DMS 273 (cell line): ENCODE measurements around the gene RAB30.
A peak's percentile ranks its signal among the peaks of the same experiment; 100 is the strongest.

Experiments
- DNase-seq: peaks from one replicate; lab custom pipeline; 2025; ENCODE audit not compliant: unreplicated experiment; lab: John Stamatoyannopoulos, UW

The RAB30 gene

GRCh38 chr11:83071567-83072349 is at the start of gene RAB30:
Gene RAB30 (minus strand): TSS chr11:83071897. CDS start chr11:82997316, 74,581 bp downstream.
- DNase-seq = peak; percentile 98

- no peak for DNase-seq
Measured at GRCh38 chr11:83120327-83120726, 48.6 kb upstream of the RAB30 start.

- DNase-seq = no peak
Measured at GRCh38 chr11:83119216-83119615, 47.5 kb upstream of the RAB30 start.

GRCh38 chr11:83118814-83119213 is 47.1 kb upstream of the RAB30 start:
- no peak for DNase-seq

- no peak for DNase-seq
Measured at GRCh38 chr11:83116015-83116641, 44.4 kb upstream of the RAB30 start.

DNA sequence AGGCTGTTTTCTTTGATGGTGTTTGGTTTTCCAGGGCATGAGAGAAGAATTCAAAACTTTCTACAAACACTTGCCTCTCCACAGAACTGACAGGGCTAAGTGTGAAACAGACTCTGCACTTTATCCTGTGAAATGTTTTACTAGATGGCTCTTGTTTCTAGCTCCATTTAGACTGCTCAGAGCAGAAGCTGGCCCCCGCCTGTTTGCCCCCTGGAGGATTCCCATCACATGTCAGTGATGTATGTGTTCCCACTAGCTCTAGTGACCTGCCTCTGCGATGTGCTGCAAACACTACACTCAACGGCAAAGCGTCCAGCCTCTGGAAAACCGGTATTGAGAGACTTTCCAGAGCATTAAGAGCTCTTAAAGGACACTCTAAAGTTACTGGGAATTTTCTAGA is 43.9 kb upstream of the RAB30 start:
- DNase-seq = no peak

DNA sequence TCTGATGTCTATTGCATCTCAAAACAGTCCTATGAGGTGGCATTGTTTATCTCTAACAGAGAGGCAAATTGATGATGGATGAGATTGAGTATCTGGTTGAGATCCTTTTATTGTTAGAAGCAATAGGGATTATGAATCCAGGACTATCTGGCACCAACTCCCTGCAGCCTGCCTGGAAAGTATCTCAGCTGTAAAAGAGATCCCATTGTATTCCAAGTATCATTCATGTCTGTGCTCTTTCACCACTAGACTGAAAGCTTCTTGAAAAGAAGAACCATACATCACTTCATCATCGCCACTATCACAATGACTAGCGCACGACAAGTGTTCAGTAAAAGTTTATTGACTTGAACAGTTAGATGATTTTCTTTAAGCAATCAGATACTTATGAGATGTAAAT is 43.3 kb upstream of the RAB30 start:
- no peak for DNase-seq

- no peak for DNase-seq
Measured at GRCh38 chr11:83112886-83113285, 41.2 kb upstream of the RAB30 start.

- DNase-seq = no peak
Measured at GRCh38 chr11:83105168-83105567, 33.5 kb upstream of the RAB30 start.

DNA sequence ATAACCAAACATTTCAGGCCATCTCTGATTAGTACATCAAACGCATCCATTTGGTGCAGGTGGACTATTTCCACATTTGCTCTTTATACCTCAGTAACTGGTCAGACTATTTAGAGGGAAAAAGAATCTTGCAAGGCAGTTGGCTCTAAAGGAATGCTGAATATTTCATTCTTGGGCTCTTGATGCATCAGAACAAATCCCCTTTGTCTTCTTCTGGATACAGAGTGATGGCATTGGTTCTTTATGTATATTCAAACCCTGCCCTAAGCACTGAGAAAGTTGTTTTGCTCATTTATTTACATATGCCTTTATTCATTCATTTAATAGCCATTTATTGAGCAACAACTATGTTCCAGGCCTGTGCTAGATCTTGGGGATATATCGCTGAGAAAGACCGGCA is 31.1 kb upstream of the RAB30 start:
- DNase-seq = no peak

DNA sequence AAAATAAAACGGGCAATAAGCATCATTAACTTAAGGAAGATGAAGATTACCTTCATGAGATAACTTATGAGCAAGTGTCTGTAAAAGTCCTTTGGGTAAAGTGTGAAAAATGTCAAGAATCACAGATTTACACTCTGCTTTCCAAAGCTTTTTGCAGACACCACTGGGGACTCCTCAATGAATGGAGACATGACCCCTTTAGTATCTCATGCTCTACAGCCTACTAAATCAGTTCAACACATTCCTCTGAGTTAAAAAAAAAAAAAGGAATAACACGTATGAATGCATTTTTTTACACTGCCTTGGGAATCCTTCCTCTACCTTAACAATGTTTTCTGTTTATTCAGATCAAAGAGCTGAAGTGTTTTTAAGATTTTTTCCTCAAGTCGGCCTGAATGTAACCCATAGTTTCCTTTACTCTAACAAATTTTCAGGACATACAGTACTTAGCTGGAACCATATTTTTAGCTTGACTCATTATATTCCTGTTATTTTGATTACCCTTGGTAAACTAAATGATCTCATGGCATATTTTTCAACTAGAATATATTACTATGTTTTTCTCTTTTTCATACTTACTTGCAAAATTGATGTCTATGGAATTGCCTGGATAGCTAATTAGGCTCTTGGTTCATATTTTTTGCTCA is 25.9 kb upstream of the RAB30 start:
- no peak for DNase-seq

- peak; percentile 2 for DNase-seq
Measured at GRCh38 chr11:83093634-83094033, 21.9 kb upstream of the RAB30 start.

DNA sequence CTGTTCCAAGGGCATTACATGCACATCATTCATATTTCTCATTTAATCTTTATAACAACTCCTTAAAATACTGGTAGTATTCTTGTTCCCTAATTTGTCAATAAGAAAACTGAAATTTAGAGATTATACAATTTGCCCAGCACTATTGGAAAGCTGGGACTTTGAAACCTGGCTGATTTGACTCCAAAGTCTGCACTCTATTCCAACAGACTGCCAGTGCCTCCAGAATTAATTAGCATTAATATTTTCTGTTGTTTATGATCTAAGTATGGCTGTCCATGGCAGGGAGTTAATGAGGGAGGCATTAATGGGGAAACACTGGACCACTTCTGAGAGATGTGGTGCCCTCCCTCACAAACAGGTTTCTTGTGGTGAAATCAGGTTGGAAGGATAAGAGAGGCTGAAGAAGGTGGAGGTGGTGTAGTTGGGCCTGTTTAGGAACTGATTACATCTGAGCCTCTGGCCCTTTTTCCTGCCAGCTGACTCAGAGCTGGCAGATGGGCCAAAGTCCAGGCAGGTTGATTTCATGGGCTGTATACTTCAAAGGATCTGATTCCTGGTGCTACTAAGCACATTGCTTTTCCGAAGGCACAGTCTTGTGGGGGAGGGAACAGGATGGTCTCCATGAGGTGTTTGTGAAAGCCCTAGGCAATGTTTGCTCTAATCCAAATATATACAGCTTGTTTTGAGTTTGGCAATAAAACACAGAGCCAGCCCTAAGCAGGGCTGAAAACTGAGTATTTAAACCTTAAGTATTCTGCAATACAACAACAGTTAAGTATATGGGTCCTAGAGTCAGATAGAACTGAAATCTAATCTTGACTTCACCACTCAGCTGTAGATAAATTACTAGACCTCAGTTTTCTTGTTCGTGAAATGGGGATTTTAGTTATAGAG is 21.0 kb upstream of the RAB30 start:
- peak; percentile 89 for DNase-seq

DNA sequence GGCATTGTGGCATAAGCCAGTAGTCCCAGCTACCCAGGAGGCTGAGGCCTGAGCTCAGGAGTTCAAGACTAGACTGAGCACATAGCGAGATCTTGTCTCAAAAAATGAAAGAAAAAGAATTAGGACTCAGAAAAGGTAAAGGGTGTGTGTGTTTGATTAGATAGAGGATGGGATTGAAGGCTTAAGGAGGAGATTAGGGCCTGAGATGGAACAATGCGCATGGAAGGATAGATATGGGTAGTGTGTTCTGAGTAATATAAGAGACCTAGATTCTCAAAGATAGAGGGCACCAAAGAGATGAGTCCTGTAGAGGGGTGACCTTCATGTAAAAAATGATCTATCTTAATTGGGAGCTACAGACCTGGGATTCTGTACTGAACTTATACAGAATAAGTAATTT is 17.3 kb upstream of the RAB30 start:
- peak; percentile 8 for DNase-seq

- peak; percentile 45 for DNase-seq
Measured at GRCh38 chr11:83087035-83087434, 15.3 kb upstream of the RAB30 start.

DNA sequence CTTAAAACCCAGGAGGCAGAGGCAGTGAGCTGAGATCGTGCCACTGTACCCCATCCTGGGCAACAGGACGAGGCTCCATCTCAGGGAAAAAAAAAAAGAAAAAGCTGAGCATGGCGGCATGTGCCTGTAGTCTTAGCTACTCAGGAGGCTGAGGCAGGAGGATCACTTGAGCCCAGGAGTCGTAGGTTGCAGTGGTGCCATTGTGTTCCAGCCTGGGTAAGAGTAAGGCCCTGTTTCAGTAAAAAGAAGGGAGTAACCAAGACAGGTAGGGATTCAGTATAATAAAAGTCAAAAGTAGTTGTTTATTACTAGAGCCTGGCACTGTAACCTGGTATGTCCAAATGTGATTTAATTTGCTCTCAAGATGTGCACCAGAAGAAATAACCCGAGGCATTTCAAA is 8.1 kb upstream of the RAB30 start:
- DNase-seq = no peak

DNA sequence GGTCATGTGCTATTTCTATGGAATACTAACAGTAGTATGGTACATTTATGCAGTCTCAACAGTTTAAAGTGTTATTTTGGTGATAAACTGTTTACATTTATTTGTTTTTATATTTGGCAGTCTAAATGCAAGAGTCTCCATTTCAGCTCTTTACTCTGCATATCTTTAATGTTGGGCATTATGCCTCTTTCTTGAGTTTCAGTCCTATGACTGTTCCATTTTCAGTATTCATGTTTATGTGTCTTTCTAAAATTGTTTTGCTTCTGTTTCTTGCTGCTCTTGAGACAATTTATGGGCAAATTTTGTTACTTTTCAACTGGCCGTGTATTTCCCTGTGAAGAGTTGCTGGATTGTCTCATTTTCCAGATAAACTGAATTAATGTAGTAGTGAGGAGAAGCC is 6.6 kb upstream of the RAB30 start:
- DNase-seq = no peak

DNA sequence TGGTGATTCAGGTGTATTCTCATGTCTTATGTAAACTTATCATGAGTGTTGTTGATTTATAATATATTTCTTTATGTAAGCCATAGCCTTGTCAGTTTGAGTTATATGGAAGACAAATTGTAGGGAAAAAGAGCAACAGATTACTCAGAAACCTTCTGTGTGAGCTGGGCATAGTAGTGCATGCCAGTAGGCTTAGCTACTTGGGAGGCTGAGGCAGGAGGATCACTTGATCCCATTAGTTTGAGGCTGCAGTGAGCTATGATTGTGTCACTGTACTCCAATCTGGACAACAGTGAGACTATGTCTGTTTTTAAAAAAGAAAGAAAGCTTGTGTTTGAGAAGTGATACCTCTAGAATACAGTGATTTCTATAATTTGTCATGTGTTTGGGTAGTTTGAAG is 2.2 kb upstream of the RAB30 start:
- DNase-seq = no peak

DNA sequence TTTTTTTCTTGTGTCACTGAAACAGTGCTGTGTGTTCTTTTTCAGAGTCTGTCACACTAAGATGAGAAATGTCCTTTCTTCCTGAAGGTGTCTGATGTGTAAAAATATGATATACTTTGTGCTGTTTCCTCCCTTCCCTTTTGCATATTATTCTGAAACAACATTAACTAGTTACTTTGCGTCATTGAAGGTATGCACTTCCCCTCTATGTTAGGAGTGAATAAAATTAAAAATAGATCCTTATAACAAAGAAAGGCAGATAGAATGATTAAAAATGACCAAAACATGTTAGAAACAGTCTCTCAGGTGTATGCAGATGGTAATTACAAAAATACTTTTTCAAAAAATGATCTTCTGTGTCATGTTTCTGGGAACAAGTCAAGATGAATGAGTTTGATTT is 1.6 kb upstream of the RAB30 start:
- DNase-seq = no peak

GRCh38 chr11:83072350-83073242 is 899 bp upstream of the RAB30 start:
- peak; percentile 29 for DNase-seq
